ENCODE measurements around the gene PEX6. TPM values are rescaled to one million over a fixed set of nuclear protein-coding genes. Genes with fewer than 3 reads are reported as not detected.

PEX6 gene
- total RNA-seq, 1 donor from 2014 or later, result 8.9 TPM

DNA sequence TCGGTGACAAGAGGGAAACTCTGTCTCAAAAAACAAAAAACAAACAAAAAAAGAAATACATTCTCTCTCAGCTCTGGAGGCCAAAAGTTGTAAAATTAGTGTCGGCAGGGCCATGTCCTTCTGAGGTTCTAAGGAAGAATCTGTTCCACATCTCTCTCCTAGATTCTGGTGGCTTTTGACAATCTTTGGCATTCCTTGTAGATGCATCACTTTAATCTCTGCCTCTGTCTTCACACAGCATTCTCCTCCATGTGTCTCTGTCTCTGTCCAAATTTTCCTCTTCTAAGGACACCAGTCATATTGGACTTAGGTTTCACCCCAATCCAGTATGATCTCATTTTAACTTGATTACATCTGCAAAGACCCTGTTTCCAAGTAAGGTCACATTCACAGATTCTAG, 14.5 kb upstream of the PEX6 start:
- DNase-seq (ENCODE audit: low spot score in 2 of 2), result no peak
- intact Hi-C loops (cut with DNase I), result no loop called here
- no peak overlapping the region for H3K27ac ChIP-seq
- H3K4me3 ChIP-seq, result no peak overlapping the region
- H3K36me3 ChIP-seq, result peaks cover 7 to 9% of the 10 kb centered on the region in 2 donors
- H3K27me3 ChIP-seq, result no peaks in the 10 kb centered on the region
- H3K9me3 ChIP-seq, result no peaks in the 10 kb centered on the region
- H3K4me1 ChIP-seq, result peaks cover 0 to 7% of the 10 kb centered on the region in 2 donors
- TF ChIP-seq, protein P1, sequence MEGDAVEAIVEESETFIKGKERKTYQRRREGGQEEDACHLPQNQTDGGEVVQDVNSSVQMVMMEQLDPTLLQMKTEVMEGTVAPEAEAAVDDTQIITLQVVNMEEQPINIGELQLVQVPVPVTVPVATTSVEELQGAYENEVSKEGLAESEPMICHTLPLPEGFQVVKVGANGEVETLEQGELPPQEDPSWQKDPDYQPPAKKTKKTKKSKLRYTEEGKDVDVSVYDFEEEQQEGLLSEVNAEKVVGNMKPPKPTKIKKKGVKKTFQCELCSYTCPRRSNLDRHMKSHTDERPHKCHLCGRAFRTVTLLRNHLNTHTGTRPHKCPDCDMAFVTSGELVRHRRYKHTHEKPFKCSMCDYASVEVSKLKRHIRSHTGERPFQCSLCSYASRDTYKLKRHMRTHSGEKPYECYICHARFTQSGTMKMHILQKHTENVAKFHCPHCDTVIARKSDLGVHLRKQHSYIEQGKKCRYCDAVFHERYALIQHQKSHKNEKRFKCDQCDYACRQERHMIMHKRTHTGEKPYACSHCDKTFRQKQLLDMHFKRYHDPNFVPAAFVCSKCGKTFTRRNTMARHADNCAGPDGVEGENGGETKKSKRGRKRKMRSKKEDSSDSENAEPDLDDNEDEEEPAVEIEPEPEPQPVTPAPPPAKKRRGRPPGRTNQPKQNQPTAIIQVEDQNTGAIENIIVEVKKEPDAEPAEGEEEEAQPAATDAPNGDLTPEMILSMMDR (IDR thresholded peaks at IDR 0.05), result no peak

DNA sequence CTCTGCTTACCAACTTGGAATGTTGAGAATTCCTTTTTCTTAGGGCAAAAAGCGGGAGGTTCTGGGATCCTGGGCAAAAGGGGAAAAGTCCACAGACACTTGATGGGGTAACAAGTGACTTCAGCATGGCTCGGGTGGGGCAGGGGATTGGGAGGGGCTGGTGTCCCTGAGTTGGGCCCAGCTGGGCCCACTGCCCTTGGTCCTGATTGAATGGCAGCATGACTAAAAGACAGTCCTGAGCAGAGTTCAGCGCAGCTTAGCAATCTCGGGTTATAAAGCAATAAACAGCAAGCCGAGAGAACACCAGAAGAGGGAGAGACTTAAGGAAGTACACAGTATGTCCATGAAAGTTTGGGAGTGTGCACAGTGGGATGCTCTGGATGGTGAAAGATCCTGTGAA, 10.9 kb upstream of the PEX6 start:
- Histone ChIP-seq H3K27me3 (no peaks in the 10 kb centered on the region), H3K4me3 (no peak overlapping the region), H3K9me3 (no peaks in the 10 kb centered on the region), H3K4me1 (peaks cover 18 to 33% of the 10 kb centered on the region in 2 donors), H3K36me3 (peaks cover 7 to 9% of the 10 kb centered on the region in 2 donors), H3K27ac (no peak overlapping the region)
- DNase-seq (ENCODE audit: low spot score in 2 of 2), result no peak
- TF ChIP-seq, protein P1 (IDR thresholded peaks at IDR 0.05), result no peak
- intact Hi-C loops (cut with DNase I), result no loop called here

DNA sequence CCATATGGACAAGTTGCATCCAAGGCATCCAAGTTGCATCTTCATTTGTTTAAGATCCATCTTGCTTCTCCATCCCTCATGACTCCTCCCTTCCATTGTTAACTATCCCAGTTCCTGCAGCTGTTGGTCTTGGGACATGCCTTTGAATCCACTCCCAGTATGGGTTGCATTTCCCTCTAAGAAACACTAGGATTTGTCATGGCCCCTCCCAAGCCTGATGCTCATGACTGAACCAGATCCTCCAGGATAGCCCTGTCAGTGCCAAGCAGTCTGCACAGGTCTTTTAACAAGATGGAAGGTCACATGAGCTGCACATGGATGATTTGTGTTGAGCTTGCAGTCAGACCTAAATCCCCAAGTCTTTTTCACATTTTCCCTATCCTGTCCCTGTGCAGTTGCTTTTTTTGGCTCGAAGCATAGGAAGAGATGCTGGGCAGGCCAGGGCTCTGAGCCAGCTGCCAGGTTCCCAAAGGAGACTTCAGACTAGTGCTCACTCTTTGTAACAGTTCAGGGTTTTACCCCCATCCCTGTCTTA, 9.6 kb upstream of the PEX6 start:
- Histone ChIP-seq H3K4me3 (no peak overlapping the region), H3K27me3 (no peaks in the 10 kb centered on the region), H3K4me1 (peaks cover 18 to 36% of the 10 kb centered on the region in 2 donors), H3K27ac (no peak overlapping the region), H3K36me3 (peaks cover 7 to 9% of the 10 kb centered on the region in 2 donors), H3K9me3 (no peaks in the 10 kb centered on the region)
- TF ChIP-seq, protein P1 (IDR thresholded peaks at IDR 0.05), result no peak
- intact Hi-C loops (cut with DNase I), result no loop called here
- DNase-seq (ENCODE audit: low spot score in 2 of 2), result no peak

DNA sequence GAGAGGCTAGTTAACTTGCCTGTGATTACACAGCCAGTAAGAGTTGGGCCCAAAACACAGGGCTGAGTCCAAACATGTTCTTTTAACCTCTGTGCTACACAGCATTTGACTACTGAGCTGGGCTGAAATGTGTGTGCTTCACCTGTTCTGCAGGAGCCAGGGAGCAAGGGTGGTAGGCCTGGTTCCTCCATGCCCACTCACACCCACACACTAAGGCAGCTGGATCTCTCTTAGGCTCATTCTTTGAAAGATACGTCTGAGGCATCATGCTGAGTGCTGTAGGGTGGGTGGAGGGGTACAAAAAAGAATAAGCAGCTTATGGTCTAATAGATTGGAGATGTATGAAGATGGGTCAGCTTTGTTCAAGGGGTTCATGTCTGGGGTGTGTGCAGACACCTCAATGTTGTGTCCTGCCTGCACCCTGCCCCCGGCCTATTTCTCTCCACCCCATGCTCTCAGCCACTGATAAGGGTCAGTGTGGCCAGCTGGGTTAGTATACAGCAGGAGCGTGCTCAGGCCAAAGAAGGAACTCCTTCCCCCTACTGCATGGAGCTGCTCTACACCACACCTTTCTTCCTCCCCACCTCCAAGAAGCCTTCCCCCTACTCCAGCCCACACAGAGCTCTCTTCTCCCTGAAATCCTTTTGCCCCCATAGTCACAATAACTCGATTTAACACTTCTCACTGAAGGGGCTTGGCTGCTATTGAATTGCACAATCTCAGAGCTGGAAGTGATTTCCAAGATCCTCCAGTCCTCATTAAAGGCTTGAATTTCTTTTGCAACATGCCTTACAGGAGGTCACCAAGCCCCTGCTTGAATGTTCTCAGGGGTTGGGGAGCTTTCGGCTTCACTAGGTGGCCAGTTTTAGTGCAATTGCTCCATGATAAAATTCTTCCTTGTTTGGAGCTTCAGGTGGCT, 8.8 kb upstream of the PEX6 start:
- Histone ChIP-seq H3K9me3 (no peaks in the 10 kb centered on the region), H3K4me1 (peaks cover 18 to 40% of the 10 kb centered on the region in 2 donors), H3K27me3 (no peaks in the 10 kb centered on the region), H3K27ac (no peak overlapping the region), H3K4me3 (no peak overlapping the region), H3K36me3 (peaks cover 7 to 9% of the 10 kb centered on the region in 2 donors)
- DNase-seq (ENCODE audit: low spot score in 2 of 2), result no peak
- intact Hi-C loops (cut with DNase I), result no loop called here
- TF ChIP-seq, protein P1 (IDR thresholded peaks at IDR 0.05), result no peak

DNA sequence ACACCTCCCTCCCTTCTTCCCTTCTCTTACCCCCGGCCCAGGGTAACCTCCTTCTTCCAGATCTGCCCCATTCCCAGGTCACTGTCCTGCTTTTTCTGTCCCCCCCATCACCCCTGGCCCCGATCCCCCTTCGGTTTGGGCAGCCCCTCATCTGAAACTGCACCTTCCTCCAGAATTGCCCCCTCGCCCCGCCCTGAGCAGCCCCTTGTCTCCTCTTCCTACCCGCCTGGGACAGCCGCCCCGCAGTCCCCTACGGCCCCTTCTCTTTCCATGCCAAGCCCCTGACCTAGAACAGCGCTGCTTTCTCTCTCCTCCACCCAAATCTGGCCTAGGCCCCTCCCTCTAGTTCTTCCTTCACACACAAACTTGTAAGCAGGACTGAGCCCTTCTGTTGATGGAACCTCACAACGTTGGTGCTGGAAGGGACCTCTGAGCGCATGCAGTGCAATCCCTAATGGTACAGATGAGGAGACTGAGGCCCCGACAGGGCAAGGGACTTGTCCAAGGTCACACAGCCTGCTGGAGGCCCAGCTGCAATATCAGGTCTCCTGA, 6.0 kb upstream of the PEX6 start:
- intact Hi-C loops (cut with DNase I), result loop anchor here (1.0 to 2.0 kb wide), 3 partner anchors 28 to 74 kb away; partner anchors contain the start of genes CUL7, KLC4, MEA1 and MRPL2
- DNase-seq (ENCODE audit: low spot score in 2 of 2), result no peak
- H3K36me3 ChIP-seq, result peaks cover 6 to 7% of the 10 kb centered on the region in 2 donors
- TF ChIP-seq, protein P1 (IDR thresholded peaks at IDR 0.05), result no peak
- H3K4me1 ChIP-seq, result peaks cover 18 to 42% of the 10 kb centered on the region in 2 donors
- H3K27ac ChIP-seq, result peak overlapping the region; percentile 76 to 92
- H3K9me3 ChIP-seq, result no peaks in the 10 kb centered on the region
- no peaks in the 10 kb centered on the region for H3K27me3 ChIP-seq
- peak overlapping the region; percentile 69 to 99 for H3K4me3 ChIP-seq
